Measurements from ENCODE around the gene PPP5C. TPM values are rescaled to one million over a fixed set of nuclear protein-coding genes. Genes with fewer than 3 reads are reported as not detected.

PPP5C gene
- total and polyA plus RNA-seq, 2 of the 8 experiments (the other 6 are each of a cell fraction or from before 2014, with no cell fraction given): 112 to 156 TPM

DNA sequence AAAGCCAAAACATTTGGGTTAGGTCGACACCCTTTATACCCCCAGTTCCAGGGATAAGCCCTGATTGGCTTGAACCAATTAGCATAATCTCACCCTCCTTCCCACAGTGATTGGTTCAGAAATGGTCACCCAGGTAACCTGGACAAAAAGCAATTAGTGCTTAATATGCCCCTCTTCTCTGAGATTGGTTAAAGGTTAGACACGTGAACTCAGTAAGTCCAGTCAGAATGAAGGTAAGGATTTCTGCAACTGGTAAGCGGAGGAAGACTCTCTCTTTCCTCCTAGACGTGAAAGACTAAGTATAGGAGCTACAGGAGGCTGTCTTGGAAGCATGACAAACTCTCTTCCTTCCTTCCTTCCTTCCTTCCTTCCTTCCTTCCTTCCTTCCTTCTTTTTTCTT is 83.1 kb downstream of the PPP5C start (continued):
- TF ChIP-seq, protein P1, sequence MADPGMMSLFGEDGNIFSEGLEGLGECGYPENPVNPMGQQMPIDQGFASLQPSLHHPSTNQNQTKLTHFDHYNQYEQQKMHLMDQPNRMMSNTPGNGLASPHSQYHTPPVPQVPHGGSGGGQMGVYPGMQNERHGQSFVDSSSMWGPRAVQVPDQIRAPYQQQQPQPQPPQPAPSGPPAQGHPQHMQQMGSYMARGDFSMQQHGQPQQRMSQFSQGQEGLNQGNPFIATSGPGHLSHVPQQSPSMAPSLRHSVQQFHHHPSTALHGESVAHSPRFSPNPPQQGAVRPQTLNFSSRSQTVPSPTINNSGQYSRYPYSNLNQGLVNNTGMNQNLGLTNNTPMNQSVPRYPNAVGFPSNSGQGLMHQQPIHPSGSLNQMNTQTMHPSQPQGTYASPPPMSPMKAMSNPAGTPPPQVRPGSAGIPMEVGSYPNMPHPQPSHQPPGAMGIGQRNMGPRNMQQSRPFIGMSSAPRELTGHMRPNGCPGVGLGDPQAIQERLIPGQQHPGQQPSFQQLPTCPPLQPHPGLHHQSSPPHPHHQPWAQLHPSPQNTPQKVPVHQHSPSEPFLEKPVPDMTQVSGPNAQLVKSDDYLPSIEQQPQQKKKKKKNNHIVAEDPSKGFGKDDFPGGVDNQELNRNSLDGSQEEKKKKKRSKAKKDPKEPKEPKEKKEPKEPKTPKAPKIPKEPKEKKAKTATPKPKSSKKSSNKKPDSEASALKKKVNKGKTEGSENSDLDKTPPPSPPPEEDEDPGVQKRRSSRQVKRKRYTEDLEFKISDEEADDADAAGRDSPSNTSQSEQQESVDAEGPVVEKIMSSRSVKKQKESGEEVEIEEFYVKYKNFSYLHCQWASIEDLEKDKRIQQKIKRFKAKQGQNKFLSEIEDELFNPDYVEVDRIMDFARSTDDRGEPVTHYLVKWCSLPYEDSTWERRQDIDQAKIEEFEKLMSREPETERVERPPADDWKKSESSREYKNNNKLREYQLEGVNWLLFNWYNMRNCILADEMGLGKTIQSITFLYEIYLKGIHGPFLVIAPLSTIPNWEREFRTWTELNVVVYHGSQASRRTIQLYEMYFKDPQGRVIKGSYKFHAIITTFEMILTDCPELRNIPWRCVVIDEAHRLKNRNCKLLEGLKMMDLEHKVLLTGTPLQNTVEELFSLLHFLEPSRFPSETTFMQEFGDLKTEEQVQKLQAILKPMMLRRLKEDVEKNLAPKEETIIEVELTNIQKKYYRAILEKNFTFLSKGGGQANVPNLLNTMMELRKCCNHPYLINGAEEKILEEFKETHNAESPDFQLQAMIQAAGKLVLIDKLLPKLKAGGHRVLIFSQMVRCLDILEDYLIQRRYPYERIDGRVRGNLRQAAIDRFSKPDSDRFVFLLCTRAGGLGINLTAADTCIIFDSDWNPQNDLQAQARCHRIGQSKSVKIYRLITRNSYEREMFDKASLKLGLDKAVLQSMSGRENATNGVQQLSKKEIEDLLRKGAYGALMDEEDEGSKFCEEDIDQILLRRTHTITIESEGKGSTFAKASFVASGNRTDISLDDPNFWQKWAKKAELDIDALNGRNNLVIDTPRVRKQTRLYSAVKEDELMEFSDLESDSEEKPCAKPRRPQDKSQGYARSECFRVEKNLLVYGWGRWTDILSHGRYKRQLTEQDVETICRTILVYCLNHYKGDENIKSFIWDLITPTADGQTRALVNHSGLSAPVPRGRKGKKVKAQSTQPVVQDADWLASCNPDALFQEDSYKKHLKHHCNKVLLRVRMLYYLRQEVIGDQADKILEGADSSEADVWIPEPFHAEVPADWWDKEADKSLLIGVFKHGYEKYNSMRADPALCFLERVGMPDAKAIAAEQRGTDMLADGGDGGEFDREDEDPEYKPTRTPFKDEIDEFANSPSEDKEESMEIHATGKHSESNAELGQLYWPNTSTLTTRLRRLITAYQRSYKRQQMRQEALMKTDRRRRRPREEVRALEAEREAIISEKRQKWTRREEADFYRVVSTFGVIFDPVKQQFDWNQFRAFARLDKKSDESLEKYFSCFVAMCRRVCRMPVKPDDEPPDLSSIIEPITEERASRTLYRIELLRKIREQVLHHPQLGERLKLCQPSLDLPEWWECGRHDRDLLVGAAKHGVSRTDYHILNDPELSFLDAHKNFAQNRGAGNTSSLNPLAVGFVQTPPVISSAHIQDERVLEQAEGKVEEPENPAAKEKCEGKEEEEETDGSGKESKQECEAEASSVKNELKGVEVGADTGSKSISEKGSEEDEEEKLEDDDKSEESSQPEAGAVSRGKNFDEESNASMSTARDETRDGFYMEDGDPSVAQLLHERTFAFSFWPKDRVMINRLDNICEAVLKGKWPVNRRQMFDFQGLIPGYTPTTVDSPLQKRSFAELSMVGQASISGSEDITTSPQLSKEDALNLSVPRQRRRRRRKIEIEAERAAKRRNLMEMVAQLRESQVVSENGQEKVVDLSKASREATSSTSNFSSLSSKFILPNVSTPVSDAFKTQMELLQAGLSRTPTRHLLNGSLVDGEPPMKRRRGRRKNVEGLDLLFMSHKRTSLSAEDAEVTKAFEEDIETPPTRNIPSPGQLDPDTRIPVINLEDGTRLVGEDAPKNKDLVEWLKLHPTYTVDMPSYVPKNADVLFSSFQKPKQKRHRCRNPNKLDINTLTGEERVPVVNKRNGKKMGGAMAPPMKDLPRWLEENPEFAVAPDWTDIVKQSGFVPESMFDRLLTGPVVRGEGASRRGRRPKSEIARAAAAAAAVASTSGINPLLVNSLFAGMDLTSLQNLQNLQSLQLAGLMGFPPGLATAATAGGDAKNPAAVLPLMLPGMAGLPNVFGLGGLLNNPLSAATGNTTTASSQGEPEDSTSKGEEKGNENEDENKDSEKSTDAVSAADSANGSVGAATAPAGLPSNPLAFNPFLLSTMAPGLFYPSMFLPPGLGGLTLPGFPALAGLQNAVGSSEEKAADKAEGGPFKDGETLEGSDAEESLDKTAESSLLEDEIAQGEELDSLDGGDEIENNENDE (IDR thresholded peaks at IDR 0.05; ENCODE audit: insufficient replicate concordance, low read length): no peak
- TF ChIP-seq KDM4A (IDR thresholded peaks at IDR 0.05; ENCODE audit: low read depth, low read length, severe bottlenecking) (no peak), CREB1 (IDR thresholded peaks at IDR 0.05) (no peak), JUND (IDR thresholded peaks at IDR 0.05; ENCODE audit: low read length) (no peak), CBX5 (IDR thresholded peaks at IDR 0.05; ENCODE audit: low read depth, low read length) (no peak), CEBPB (IDR thresholded peaks at IDR 0.05; ENCODE audit: low read depth, low read length) (no peak), SIN3A (conservative IDR thresholded peaks at IDR 0.05 in 1 of 2, IDR thresholded peaks at IDR 0.05 in 1 of 2; ENCODE audit: low read depth in 1 of 2, low read length in 2 of 2) (no peak), NANOG (IDR thresholded peaks at IDR 0.05; ENCODE audit: insufficient read depth, low read depth, low read length, poor library complexity, severe bottlenecking) (no peak), FOSL1 (IDR thresholded peaks at IDR 0.05; ENCODE audit: insufficient read depth, low read depth, low read length) (no peak), RBBP5 (IDR thresholded peaks at IDR 0.05; ENCODE audit: borderline replicate concordance, low read depth, low read length) (no peak), CTBP2 (IDR thresholded peaks at IDR 0.05; ENCODE audit: borderline replicate concordance, insufficient read depth, insufficient read length, low read length) (no peak)
- TF ChIP-seq, protein P2, sequence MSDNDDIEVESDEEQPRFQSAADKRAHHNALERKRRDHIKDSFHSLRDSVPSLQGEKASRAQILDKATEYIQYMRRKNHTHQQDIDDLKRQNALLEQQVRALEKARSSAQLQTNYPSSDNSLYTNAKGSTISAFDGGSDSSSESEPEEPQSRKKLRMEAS (IDR thresholded peaks at IDR 0.05): no peak

Measured in H1 (cell line).